Neural cell (in vitro differentiated cells): Measurements from ENCODE around the gene TMEM181. TPM values are rescaled to one million over a fixed set of nuclear protein-coding genes. Genes with fewer than 3 reads are reported as not detected.
A peak's percentile ranks its signal among the peaks of the same experiment; 100 is the strongest.

Source experiments
- H2AFZ ChIP-seq: fragments of 200-600, 300-800 bp; sonication (generic), shearing (Covaris generic); 2 replicates; pipeline ENCODE4 v1.6.0; 2014; ENCODE audit warnings: low read depth, mild to moderate bottlenecking, antibody characterized with exemption, low read length, moderate library complexity
- H3F3A ChIP-seq: fragments of 200-600 bp; shearing (Covaris generic); 2 replicates; pipeline ENCODE4 v1.6.1; 2016; ENCODE audit warnings: mild to moderate bottlenecking, moderate library complexity, mixed read lengths, antibody characterized with exemption, low read length; ENCODE audit not compliant: insufficient read depth, poor library complexity, severe bottlenecking
- H3K27ac ChIP-seq: fragments of 200-600, 300-800 bp; sonication (generic), shearing (Covaris generic); 2 replicates; pipeline ENCODE4 v1.5.1; 2014; ENCODE audit warnings: mild to moderate bottlenecking, low read length, moderate library complexity
- H3K27me3 ChIP-seq: fragments of 300-800, 200-600 bp; sonication (generic), shearing (Covaris generic); 2 replicates; pipeline ENCODE4 v1.6.0; 2014; ENCODE audit warnings: mild to moderate bottlenecking, low read depth, low read length, moderate library complexity; ENCODE audit not compliant: insufficient read depth
- H3K36me3 ChIP-seq: fragments of 300-800, 200-600 bp; sonication (generic), shearing (Covaris generic); 2 replicates; pipeline ENCODE4 v1.5.1; 2014; ENCODE audit warnings: mild to moderate bottlenecking, antibody characterized with exemption, low read length, moderate library complexity; ENCODE audit not compliant: insufficient read depth
- H3K4me2 ChIP-seq: fragments of 300-800, 200-600 bp; sonication (generic), shearing (Covaris generic); 2 replicates; pipeline ENCODE4 v1.6.0; 2014; ENCODE audit warnings: mild to moderate bottlenecking, low read length
- H3K4me3 ChIP-seq: fragments of 300-800, 200-600 bp; sonication (generic), shearing (Covaris generic); 2 replicates; pipeline ENCODE4 v1.5.1; 2014; ENCODE audit warnings: mild to moderate bottlenecking, low read length, moderate library complexity
- H3K79me2 ChIP-seq: fragments of 200-600 bp; shearing (Covaris generic); replicated peaks from 2 replicates; pipeline ENCODE4 v1.6.0; 2014; ENCODE audit warnings: mild to moderate bottlenecking, low read length, moderate library complexity; ENCODE audit not compliant: insufficient read depth
- H3K9ac ChIP-seq: fragments of 300-800, 200-600 bp; sonication (generic), shearing (Covaris generic); 2 replicates; pipeline ENCODE4 v1.6.1; 2016; ENCODE audit warnings: mild to moderate bottlenecking, low read length, mixed read lengths
- H3K9me2 ChIP-seq: fragments of 200-600 bp; shearing (Covaris generic); 2 replicates; pipeline ENCODE4 v1.6.1; 2016; ENCODE audit warnings: mild to moderate bottlenecking, low read length, mixed read lengths; ENCODE audit not compliant: insufficient read depth
- H3K9me3 ChIP-seq: fragments of 200-600, 300-800 bp; sonication (generic), shearing (Covaris generic); 2 replicates; pipeline ENCODE4 v1.6.1; 2016; ENCODE audit warnings: mild to moderate bottlenecking, mixed run types, low read length, moderate library complexity, mixed read lengths
- H4K20me1 ChIP-seq: fragments of 200-600 bp; shearing (Covaris generic); 2 replicates; pipeline ENCODE4 v1.6.1; 2016; ENCODE audit warnings: mild to moderate bottlenecking, mixed run types; ENCODE audit not compliant: insufficient read depth
- CTCF ChIP-seq: fragments of 450-650 bp; IDR thresholded peaks from 2 replicates; pipeline ENCODE4 v1.5.1; 2014; ENCODE audit warnings: antibody characterized with exemption, mild to moderate bottlenecking, moderate library complexity; ENCODE audit not compliant: poor library complexity, severe bottlenecking
- EP300 ChIP-seq: fragments of 450-650 bp; conservative IDR thresholded peaks from 2 replicates; pipeline ENCODE4 v1.6.1; 2014; ENCODE audit warnings: antibody characterized with exemption, mild to moderate bottlenecking, moderate library complexity; ENCODE audit not compliant: poor library complexity, severe bottlenecking
- EZH2 ChIP-seq: fragments of 200-600, 300-800 bp; shearing (Covaris generic), sonication (generic); IDR thresholded peaks from 2 replicates; pipeline ENCODE4 v1.6.1; 2014; ENCODE audit warnings: antibody characterized with exemption, low read length, borderline replicate concordance, mild to moderate bottlenecking; ENCODE audit not compliant: insufficient read depth, poor library complexity, severe bottlenecking
- MXI1 ChIP-seq: fragments of 450-650 bp; conservative IDR thresholded peaks from 2 replicates; pipeline ENCODE4 v1.6.1; 2014; ENCODE audit warnings: antibody characterized with exemption, mild to moderate bottlenecking; ENCODE audit not compliant: poor library complexity, severe bottlenecking
- POLR2AphosphoS5 ChIP-seq: IDR thresholded peaks from 2 replicates; pipeline ENCODE4 v1.6.1; 2012
- RAD21 ChIP-seq: fragments of 450-650 bp; conservative IDR thresholded peaks from 2 replicates; pipeline ENCODE4 v1.6.1; 2014; ENCODE audit warnings: antibody characterized with exemption, mild to moderate bottlenecking, moderate library complexity
- SMC3 ChIP-seq: fragments of 450-650 bp; conservative IDR thresholded peaks from 2 replicates; pipeline ENCODE4 v1.6.1; 2014; ENCODE audit warnings: antibody characterized with exemption, mild to moderate bottlenecking, moderate library complexity; ENCODE audit not compliant: poor library complexity
- TAF1 ChIP-seq: IDR thresholded peaks from 2 replicates; pipeline ENCODE4 v1.6.1; 2012; ENCODE audit warnings: low read depth
- polyA plus RNA-seq: library from polyadenylated mRNA; depleted of rRNA; stranded (reverse); fragments of >200 nt; gene quantifications from 2 replicates; pipeline ENCODE4 v1.2.3, GENCODE V29; 2014
- TF ChIP-seq, protein P1 (sequence below): IDR thresholded peaks from 2 replicates; pipeline ENCODE4 v1.6.1; 2012; ENCODE audit warnings: borderline replicate concordance

Gene TMEM181
- polyA plus RNA-seq, 1 donor from 2014 or later = 47.6 TPM

- Histone ChIP-seq H3K9me2 (no peaks in the 10 kb centered on the region), H3K9ac (no peak overlapping the region), H3K9me3 (no peaks in the 10 kb centered on the region), H2AFZ (peak overlapping the region; percentile 14), H3F3A (no peaks in the 10 kb centered on the region), H3K4me3 (no peak overlapping the region), H3K36me3 (no peaks in the 10 kb centered on the region), H4K20me1 (no peaks in the 10 kb centered on the region), H3K79me2 (no peaks in the 10 kb centered on the region), H3K27ac (peak overlapping the region; percentile 64), H3K4me2 (no peak overlapping the region), H3K27me3 (no peaks in the 10 kb centered on the region)
- TF ChIP-seq MXI1 (no peak), SMC3 (no peak), EZH2 (no peak), POLR2AphosphoS5 (no peak), EP300 (no peak), TAF1 (no peak), RAD21 (no peak), CTCF (no peak)
- TF ChIP-seq, protein P1, sequence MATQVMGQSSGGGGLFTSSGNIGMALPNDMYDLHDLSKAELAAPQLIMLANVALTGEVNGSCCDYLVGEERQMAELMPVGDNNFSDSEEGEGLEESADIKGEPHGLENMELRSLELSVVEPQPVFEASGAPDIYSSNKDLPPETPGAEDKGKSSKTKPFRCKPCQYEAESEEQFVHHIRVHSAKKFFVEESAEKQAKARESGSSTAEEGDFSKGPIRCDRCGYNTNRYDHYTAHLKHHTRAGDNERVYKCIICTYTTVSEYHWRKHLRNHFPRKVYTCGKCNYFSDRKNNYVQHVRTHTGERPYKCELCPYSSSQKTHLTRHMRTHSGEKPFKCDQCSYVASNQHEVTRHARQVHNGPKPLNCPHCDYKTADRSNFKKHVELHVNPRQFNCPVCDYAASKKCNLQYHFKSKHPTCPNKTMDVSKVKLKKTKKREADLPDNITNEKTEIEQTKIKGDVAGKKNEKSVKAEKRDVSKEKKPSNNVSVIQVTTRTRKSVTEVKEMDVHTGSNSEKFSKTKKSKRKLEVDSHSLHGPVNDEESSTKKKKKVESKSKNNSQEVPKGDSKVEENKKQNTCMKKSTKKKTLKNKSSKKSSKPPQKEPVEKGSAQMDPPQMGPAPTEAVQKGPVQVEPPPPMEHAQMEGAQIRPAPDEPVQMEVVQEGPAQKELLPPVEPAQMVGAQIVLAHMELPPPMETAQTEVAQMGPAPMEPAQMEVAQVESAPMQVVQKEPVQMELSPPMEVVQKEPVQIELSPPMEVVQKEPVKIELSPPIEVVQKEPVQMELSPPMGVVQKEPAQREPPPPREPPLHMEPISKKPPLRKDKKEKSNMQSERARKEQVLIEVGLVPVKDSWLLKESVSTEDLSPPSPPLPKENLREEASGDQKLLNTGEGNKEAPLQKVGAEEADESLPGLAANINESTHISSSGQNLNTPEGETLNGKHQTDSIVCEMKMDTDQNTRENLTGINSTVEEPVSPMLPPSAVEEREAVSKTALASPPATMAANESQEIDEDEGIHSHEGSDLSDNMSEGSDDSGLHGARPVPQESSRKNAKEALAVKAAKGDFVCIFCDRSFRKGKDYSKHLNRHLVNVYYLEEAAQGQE = no peak
Observed at GRCh38 chr6:158653577-158654354, 93.9 kb downstream of the TMEM181 start.

DNA sequence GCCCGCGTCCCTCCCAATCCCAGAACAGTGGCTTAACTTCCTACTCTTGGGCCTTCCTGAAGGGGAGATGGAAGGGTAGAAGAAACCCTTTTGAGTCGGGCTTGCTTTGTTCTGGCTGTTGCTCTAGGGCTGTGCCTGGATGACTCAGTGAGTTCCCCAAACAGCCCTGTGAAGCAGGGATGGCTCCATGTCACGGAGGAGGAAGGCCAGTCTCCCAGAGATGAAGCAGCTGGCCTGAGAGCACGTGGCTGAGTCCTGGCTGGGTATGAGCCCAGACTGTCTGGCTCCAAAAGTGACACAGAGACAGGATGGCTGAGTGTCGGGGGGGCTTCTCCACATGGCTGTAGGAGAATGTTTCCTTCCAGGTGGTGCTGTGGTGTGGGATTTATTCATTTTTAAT, 94.6 kb downstream of the TMEM181 start:
- Histone ChIP-seq H3K27me3 (no peaks in the 10 kb centered on the region), H3K4me2 (no peak overlapping the region), H3F3A (no peaks in the 10 kb centered on the region), H3K36me3 (no peaks in the 10 kb centered on the region), H3K27ac (no peak overlapping the region), H4K20me1 (no peaks in the 10 kb centered on the region), H3K4me3 (no peak overlapping the region), H3K9ac (no peak overlapping the region), H3K9me3 (no peaks in the 10 kb centered on the region), H3K9me2 (no peaks in the 10 kb centered on the region), H2AFZ (no peak overlapping the region), H3K79me2 (no peaks in the 10 kb centered on the region)
- TF ChIP-seq TAF1 (no peak), CTCF (no peak), EZH2 (no peak), RAD21 (no peak), EP300 (no peak), POLR2AphosphoS5 (no peak), SMC3 (no peak), MXI1 (no peak)
- TF ChIP-seq, protein P1 = no peak
